Endothelial cell of umbilical vein (primary cell): ENCODE data around the gene IFI6. TPM values are rescaled to one million over a fixed set of nuclear protein-coding genes. Genes with fewer than 3 reads are reported as not detected.

ENCODE experiments used
- BruUV-seq: library from RNA; stranded (reverse); fragments of 400-500 nt; replicated peaks from 2 replicates; lab custom pipeline; 2021; lab: Mats Ljungman, UMichigan
- CTCF ChIA-PET: fragments of 300-600, 350-600 bp; sonication (Branson Sonifier 250); formaldehyde crosslinking; loops from one replicate; lab custom pipeline; 2021; ENCODE audit warnings: antibody characterized with exemption, inconsistent platforms; lab: Charles Lee
- POLR2A ChIA-PET: fragments of 300-600, 350-600 bp; sonication (Branson Sonifier 250); formaldehyde crosslinking; loops from one replicate; lab custom pipeline; 2021; ENCODE audit warnings: antibody characterized with exemption, inconsistent platforms; lab: Charles Lee
- DNase-seq: peaks from one replicate; pipeline ENCODE4 v3.0.0-alpha.2; 2011; ENCODE audit warnings: low read depth, low spot score
- FAIRE-seq: peaks from 2 replicates; lab custom pipeline; 2011; peaks lifted over from hg19 to GRCh38; lab: Jason Lieb, UNC
- H2AFZ ChIP-seq: 2 replicates; pipeline ENCODE4 v1.6.0; 2012; ENCODE audit warnings: low read depth, low read length, control low read depth, inconsistent platforms
- H3K27ac ChIP-seq: 2 replicates; pipeline ENCODE4 v1.5.1; 2011; ENCODE audit warnings: low read depth, mild to moderate bottlenecking, control low read depth, low read length, moderate library complexity; ENCODE audit not compliant: insufficient read depth
- H3K27me3 ChIP-seq, 2 experiments: 2 replicates each; pipeline versions ENCODE4 v1.6.0 to v1.6.1; 2011; ENCODE audit warnings: low read length in 2 of 2, mixed read lengths in 1 of 2; ENCODE audit not compliant: control insufficient read depth in 2 of 2, insufficient read depth in 2 of 2
- H3K36me3 ChIP-seq, 2 experiments: 2 replicates in 1 of 2; 3 replicates in 1 of 2; pipeline ENCODE4 v1.5.1; 2011; ENCODE audit warnings: low read length in 2 of 2, mild to moderate bottlenecking in 1 of 2, moderate library complexity in 1 of 2; ENCODE audit not compliant: control insufficient read depth in 2 of 2, insufficient read depth in 2 of 2; ENCODE audit errors: extremely low read depth in 1 of 2
- H3K4me1 ChIP-seq: 3 replicates; pipeline ENCODE4 v1.5.1; 2011; ENCODE audit warnings: mild to moderate bottlenecking, low read length; ENCODE audit not compliant: control insufficient read depth, insufficient read depth; ENCODE audit errors: extremely low read depth
- H3K4me2 ChIP-seq: 2 replicates; pipeline ENCODE4 v1.6.1; 2011; ENCODE audit warnings: low read length, control low read depth, mixed read lengths; ENCODE audit not compliant: insufficient read depth
- H3K4me3 ChIP-seq, 3 experiments: fragments of 200-600 bp in 1 of 3; sonication (generic), shearing (Covaris generic) in 1 of 3; replicated peaks in 1 of 3; 2 replicates each; pipeline ENCODE4 v1.5.1; 2011 to 2016; ENCODE audit warnings: control low read depth in 3 of 3, low read length in 3 of 3, mild to moderate bottlenecking in 2 of 3, inconsistent platforms in 1 of 3, low read depth in 1 of 3, moderate library complexity in 1 of 3; ENCODE audit not compliant: insufficient read depth in 1 of 3
- H3K79me2 ChIP-seq: 2 replicates; pipeline ENCODE4 v1.6.0; 2012; ENCODE audit warnings: low read length, inconsistent platforms; ENCODE audit not compliant: control insufficient read depth, insufficient read depth
- H3K9ac ChIP-seq: replicated peaks from 2 replicates; pipeline ENCODE3; 2011; ENCODE audit warnings: low read length, control low read depth; ENCODE audit not compliant: insufficient read depth; ENCODE audit errors: extremely low read depth
- H3K9me1 ChIP-seq: replicated peaks from 3 replicates; pipeline ENCODE4 v1.6.0; 2011; ENCODE audit warnings: mild to moderate bottlenecking, low read length; ENCODE audit not compliant: control insufficient read depth, insufficient read depth; ENCODE audit errors: extremely low read depth
- H3K9me3 ChIP-seq: replicated peaks from 2 replicates; pipeline ENCODE4 v1.5.1; 2012; ENCODE audit warnings: low read length, inconsistent platforms; ENCODE audit not compliant: control insufficient read depth, insufficient read depth
- H4K20me1 ChIP-seq: replicated peaks from 2 replicates; pipeline ENCODE3; 2011; ENCODE audit warnings: mild to moderate bottlenecking, low read length; ENCODE audit not compliant: control insufficient read depth, insufficient read depth; ENCODE audit errors: extremely low read depth
- CTCF ChIP-seq, 2 donors: IDR thresholded peaks; 1 replicate in 1 of 2; 2 replicates in 1 of 2; pipeline ENCODE4 v1.5.1; 2011; ENCODE audit warnings: low read length in 2 of 2, mild to moderate bottlenecking in 2 of 2, moderate library complexity in 2 of 2, control low read depth in 1 of 2, inconsistent platforms in 1 of 2, low read depth in 1 of 2; ENCODE audit not compliant: insufficient read depth in 1 of 2; ENCODE audit errors: extremely low read depth in 1 of 2
- EZH2 ChIP-seq: IDR thresholded peaks from 2 replicates; pipeline ENCODE4 v1.6.1; 2012; ENCODE audit warnings: borderline replicate concordance, low read depth, mild to moderate bottlenecking, moderate library complexity, low read length, inconsistent platforms; ENCODE audit not compliant: severe bottlenecking
- FOS ChIP-seq: IDR thresholded peaks from 2 replicates; pipeline ENCODE4 v1.6.1; 2011; ENCODE audit warnings: mild to moderate bottlenecking, low read length, moderate library complexity, borderline replicate concordance; ENCODE audit not compliant: insufficient read depth
- GATA2 ChIP-seq: IDR thresholded peaks from 2 replicates; pipeline ENCODE4 v1.7.0; 2011; ENCODE audit warnings: low read depth, mild to moderate bottlenecking, moderate library complexity, mixed read lengths, low read length; ENCODE audit not compliant: insufficient read length, insufficient read depth
- JUN ChIP-seq: IDR thresholded peaks from 2 replicates; pipeline ENCODE4 v1.6.1; 2011; ENCODE audit warnings: borderline replicate concordance, low read depth; ENCODE audit not compliant: insufficient read length, insufficient read depth
- MAX ChIP-seq: IDR thresholded peaks from 2 replicates; pipeline ENCODE4 v1.6.1; 2011; ENCODE audit not compliant: insufficient read depth, insufficient read length
- MYC ChIP-seq: IDR thresholded peaks from one replicate; pipeline ENCODE4 v1.6.1; 2011; ENCODE audit warnings: mild to moderate bottlenecking, low read depth, low read length
- POLR2A ChIP-seq: IDR thresholded peaks from 2 replicates; pipeline ENCODE4 v1.6.1; 2012; ENCODE audit warnings: low read depth, mild to moderate bottlenecking, control low read depth, low read length
- POLR2AphosphoS5 ChIP-seq: IDR thresholded peaks from 2 replicates; pipeline ENCODE4 v1.6.1; 2012; ENCODE audit warnings: low read depth, mild to moderate bottlenecking, control low read depth, low read length, moderate library complexity; ENCODE audit not compliant: insufficient read depth
- dilution Hi-C: fragments of 300-500 bp; cut with MboI; formaldehyde crosslinking; loops from one replicate; pipeline ENCODE4 v1.15.0; 2019; ENCODE audit warnings: low sequenced_read_pairs; ENCODE audit not compliant: extremely low pct_ligation_motif_present
- intact Hi-C: fragments of 100-400 bp; cut with micrococcal nuclease; formaldehyde crosslinking; loops from one replicate; pipeline ENCODE4 v1.10.0; 2022
- polyA plus RNA-seq, 4 experiments: library from polyadenylated mRNA; depleted of rRNA in 3 of 4; stranded (reverse) in 3 of 4; unstranded in 1 of 4; fragments of >200 nt; gene quantifications; 2 replicates each; pipeline versions ENCODE4 v1.2.1 to v1.2.3, GENCODE V29; 2011 to 2012; ENCODE audit warnings: missing spikeins in 1 of 4
- total RNA-seq: library from RNA; stranded (reverse); gene quantifications from 2 replicates; pipeline ENCODE4 v1.2.3, GENCODE V29; 2021

IFI6 gene
- total and polyA plus RNA-seq, 2 donors (not counting 3 experiments of a cell fraction or from before 2014, with no cell fraction given), result 28.4 to 47.9 TPM

- Histone ChIP-seq H4K20me1 (no peaks in the 10 kb centered on the region), H3K27ac (no peak overlapping the region), H3K36me3 (no peaks in the 10 kb centered on the region), H3K4me2 (no peak overlapping the region), H3K9ac (no peak overlapping the region), H3K79me2 (no peaks in the 10 kb centered on the region), H3K9me3 (no peaks in the 10 kb centered on the region), H3K4me3 (no peak overlapping the region), H2AFZ (no peak overlapping the region), H3K9me1 (no peaks in the 10 kb centered on the region), H3K27me3 (no peaks in the 10 kb centered on the region), H3K4me1 (peaks cover 13% of the 10 kb centered on the region)
- dilution Hi-C loops (no loop called here), intact Hi-C loops (no loop called here)
- no TSS peak for BruUV-seq
- CTCF ChIA-PET, result interaction anchor here (0.6 to 8.6 kb wide), 4 partner anchors 28 to 271 kb away, joined by 3 to 306 read pairs (median 3); partner anchors contain the start of gene AHDC1
- FAIRE-seq (no peak), DNase-seq (no peak)
- TF ChIP-seq JUN, result no peak
- TF ChIP-seq EZH2, result no peak
- no peak for TF ChIP-seq GATA2
- no peak for TF ChIP-seq MAX
- TF ChIP-seq POLR2AphosphoS5, result no peak
- no peak for TF ChIP-seq CTCF (IDR thresholded peaks at IDR 0.05; ENCODE audit: extremely low read depth in 1 of 2, insufficient read depth in 1 of 2, low read depth in 1 of 2, low read length in 2 of 2)
- no peak for TF ChIP-seq POLR2A
- no peak for TF ChIP-seq FOS
- no peak for TF ChIP-seq MYC
- POLR2A ChIA-PET, result interaction anchor here (0.7 kb wide), 1 partner anchor 45 kb away, joined by 7 read pairs; no protein-coding TSS in a partner anchor
Observed at GRCh38 chr1:27666791-27667254, 5.2 kb downstream of the IFI6 start.
